Esophagus (tissue), 2 donors: ENCODE data around the gene MGAT4C. TPM values are rescaled to one million over a fixed set of nuclear protein-coding genes. Genes with fewer than 3 reads are reported as not detected.

ENCODE experiments used
- H3K27ac ChIP-seq, 2 donors: one replicate each; pipeline ENCODE4 v1.5.1; 2013; ENCODE audit warnings: low read depth in 2 of 2, mild to moderate bottlenecking in 2 of 2, inconsistent platforms in 1 of 2, low read length in 1 of 2, moderate library complexity in 1 of 2
- H3K27me3 ChIP-seq, 2 donors: one replicate each; pipeline ENCODE4 v1.6.1; 2013; ENCODE audit warnings: low read length in 2 of 2, control low read depth in 1 of 2, mild to moderate bottlenecking in 1 of 2; ENCODE audit not compliant: insufficient read depth in 2 of 2, control insufficient read depth in 1 of 2
- H3K36me3 ChIP-seq, 2 donors: one replicate each; pipeline ENCODE4 v1.6.1; 2013; ENCODE audit warnings: low read length in 1 of 2; ENCODE audit not compliant: control insufficient read depth in 2 of 2, insufficient read depth in 2 of 2
- H3K4me1 ChIP-seq, 2 donors: one replicate each; pipeline ENCODE4 v1.6.1; 2013; ENCODE audit warnings: low read length in 1 of 2; ENCODE audit not compliant: control insufficient read depth in 2 of 2, insufficient read depth in 2 of 2
- H3K4me3 ChIP-seq, 2 donors: one replicate each; pipeline ENCODE4 v1.5.1; 2013; ENCODE audit warnings: low read length in 2 of 2, mild to moderate bottlenecking in 2 of 2, low read depth in 1 of 2, moderate library complexity in 1 of 2
- H3K9me3 ChIP-seq, 2 donors: one replicate each; pipeline ENCODE4 v1.6.1; 2013; ENCODE audit warnings: mild to moderate bottlenecking in 2 of 2, low read depth in 1 of 2, low read length in 1 of 2, moderate library complexity in 1 of 2; ENCODE audit not compliant: control insufficient read depth in 2 of 2, insufficient read depth in 1 of 2
- WGBS, 2 donors: extraction: QIAGEN DNeasy Blood & Tissue Kit; methylation state at CpG; one replicate each; pipeline ENCODE4 v1.1.7; 2013; 5-methylcytosine and 5-hydroxymethylcytosine counted together
- polyA plus RNA-seq, 2 donors: library from polyadenylated mRNA; stranded (reverse); fragments of 200-250 nt; gene quantifications; one replicate each; pipeline ENCODE4 v1.2.3, GENCODE V29; 2013
- donor health status: healthy with polysubstance abuse.
- donor health status: Bipolar disorder and iron deficiency.

Gene MGAT4C
- polyA plus RNA-seq, 2 donors, result under 0.01 to 0.04 TPM

- Histone ChIP-seq H3K4me1 (no peaks in the 10 kb centered on the region), H3K27me3 (no peaks in the 10 kb centered on the region), H3K9me3 (no peaks in the 10 kb centered on the region), H3K36me3 (no peaks in the 10 kb centered on the region), H3K27ac (no peak overlapping the region), H3K4me3 (no peak overlapping the region)
- 72 to 90% methylated on average over 2 of the region's 2 CpGs for WGBS, 2 donors
Observed at GRCh38 chr12:86261578-86261977, 5.4 kb upstream of the MGAT4C start.

DNA sequence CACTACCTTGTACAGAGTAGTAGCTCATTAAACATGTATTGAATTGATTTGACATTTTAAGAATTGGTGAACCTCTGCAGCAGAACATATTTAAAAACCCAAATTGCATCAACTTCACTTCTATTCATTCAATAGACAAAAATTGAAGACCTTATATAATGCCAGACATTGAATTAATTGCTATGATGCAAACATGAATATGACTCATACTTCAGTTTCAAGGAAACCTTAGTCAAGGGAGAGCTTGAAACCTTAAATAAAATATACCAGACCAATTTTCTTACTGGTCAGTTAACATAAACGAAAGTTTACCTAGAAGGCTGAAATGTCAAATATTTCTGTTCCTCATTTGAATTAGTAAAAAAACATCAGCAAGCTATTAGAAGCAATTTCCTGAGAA is 5.0 kb upstream of the MGAT4C start:
- Histone ChIP-seq H3K9me3 (no peaks in the 10 kb centered on the region), H3K27me3 (no peaks in the 10 kb centered on the region), H3K27ac (no peak overlapping the region), H3K4me1 (no peaks in the 10 kb centered on the region), H3K4me3 (no peak overlapping the region), H3K36me3 (no peaks in the 10 kb centered on the region)
- 54 to 58% methylated on average over 1 of the region's 1 CpG for WGBS, 2 donors

- 67 to 68% methylated on average over 2 of the region's 2 CpGs for WGBS, 2 donors
- Histone ChIP-seq H3K36me3 (no peaks in the 10 kb centered on the region), H3K4me3 (no peak overlapping the region), H3K27ac (no peak overlapping the region), H3K9me3 (no peaks in the 10 kb centered on the region), H3K4me1 (no peaks in the 10 kb centered on the region), H3K27me3 (no peaks in the 10 kb centered on the region)
Observed at GRCh38 chr12:86260183-86260582, 4.0 kb upstream of the MGAT4C start.

DNA sequence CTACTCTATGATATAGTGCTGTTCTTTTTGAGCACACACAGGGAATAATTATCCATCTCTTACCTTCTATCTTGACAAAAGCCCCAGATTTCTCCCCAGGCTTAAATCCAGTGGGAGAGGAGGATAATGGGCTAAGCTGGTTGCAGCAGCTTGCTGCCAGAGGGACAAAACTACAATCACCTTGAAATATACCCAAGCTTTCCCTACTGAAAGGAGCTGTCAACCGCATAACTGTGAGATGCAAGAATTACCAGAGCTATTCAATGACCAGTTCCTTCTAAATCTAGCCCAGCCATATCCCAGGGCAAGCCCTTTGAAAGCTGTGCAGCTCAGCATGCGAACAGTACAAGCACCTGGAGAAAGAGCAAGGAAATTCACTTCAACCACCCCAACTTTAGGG is 943 bp upstream of the MGAT4C start:
- no peak overlapping the region for H3K4me3 ChIP-seq
- WGBS, 2 donors, result 72 to 74% methylated on average over 2 of the region's 2 CpGs
- no peaks in the 10 kb centered on the region for H3K36me3 ChIP-seq
- H3K4me1 ChIP-seq, result no peaks in the 10 kb centered on the region
- no peaks in the 10 kb centered on the region for H3K9me3 ChIP-seq
- no peaks in the 10 kb centered on the region for H3K27me3 ChIP-seq
- no peak overlapping the region for H3K27ac ChIP-seq

- 29 to 35% methylated on average over 4 of the region's 4 CpGs for WGBS, 2 donors
- no peaks in the 10 kb centered on the region for H3K4me1 ChIP-seq
- no peaks in the 10 kb centered on the region for H3K36me3 ChIP-seq
- no peaks in the 10 kb centered on the region for H3K9me3 ChIP-seq
- no peaks in the 10 kb centered on the region for H3K27me3 ChIP-seq
- H3K27ac ChIP-seq, result no peak overlapping the region
- H3K4me3 ChIP-seq, result no peak overlapping the region
Observed at GRCh38 chr12:86254399-86255107, 1.6 kb downstream of the MGAT4C start.

- H3K27ac ChIP-seq, result no peak overlapping the region
- no peaks in the 10 kb centered on the region for H3K27me3 ChIP-seq
- H3K9me3 ChIP-seq, result no peaks in the 10 kb centered on the region
- H3K36me3 ChIP-seq, result no peaks in the 10 kb centered on the region
- H3K4me1 ChIP-seq, result no peaks in the 10 kb centered on the region
- no peak overlapping the region for H3K4me3 ChIP-seq
Observed at GRCh38 chr12:86249851-86250250, 6.3 kb downstream of the MGAT4C start.

DNA sequence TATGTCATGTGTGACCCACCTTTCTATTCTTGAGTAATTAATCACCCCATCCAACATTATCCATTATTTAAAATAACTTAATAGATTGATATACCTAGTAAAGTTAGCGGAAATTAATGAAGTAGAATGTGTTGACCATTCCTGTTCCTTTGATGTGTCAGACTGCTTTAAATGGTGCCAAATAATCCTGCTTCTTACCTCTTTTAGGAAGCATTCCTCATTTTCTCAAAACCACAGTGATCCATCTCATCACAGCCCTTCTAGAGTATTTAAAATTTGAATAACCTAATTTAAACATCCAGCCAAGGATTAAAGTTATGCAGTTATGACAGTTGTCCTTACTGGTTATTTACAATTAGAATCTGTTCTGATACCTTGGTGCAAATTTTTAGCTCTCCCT is 6.9 kb downstream of the MGAT4C start:
- WGBS, 2 donors, result 89 to 93% methylated on average over 1 of the region's 1 CpG
- Histone ChIP-seq H3K27ac (no peak overlapping the region), H3K4me3 (no peak overlapping the region), H3K27me3 (no peaks in the 10 kb centered on the region), H3K4me1 (no peaks in the 10 kb centered on the region), H3K9me3 (no peaks in the 10 kb centered on the region), H3K36me3 (no peaks in the 10 kb centered on the region)

GRCh38 chr12:86247871-86248270 is 8.3 kb downstream of the MGAT4C start:
- Histone ChIP-seq H3K27me3 (no peaks in the 10 kb centered on the region), H3K27ac (no peak overlapping the region), H3K9me3 (no peaks in the 10 kb centered on the region), H3K36me3 (no peaks in the 10 kb centered on the region), H3K4me3 (no peak overlapping the region), H3K4me1 (no peaks in the 10 kb centered on the region)

DNA sequence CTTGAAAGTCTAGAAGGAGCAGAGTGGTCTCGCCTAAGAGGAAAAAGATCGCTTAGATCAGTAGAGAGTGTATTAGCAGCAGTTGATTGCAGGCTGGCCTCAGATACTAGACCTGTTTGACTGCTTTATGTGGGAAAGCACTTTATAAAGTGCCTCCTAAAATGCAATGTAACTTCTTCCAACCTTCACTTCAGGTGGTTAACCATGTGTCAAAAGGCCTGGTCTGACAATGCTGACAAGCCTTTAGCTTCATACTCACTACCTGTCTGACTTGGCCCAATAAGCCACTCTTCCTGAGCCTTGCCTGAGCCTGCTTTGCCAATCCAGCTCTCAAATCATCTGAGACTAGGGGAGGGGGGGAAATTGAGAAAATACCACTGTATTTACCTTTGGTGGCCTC is 14.6 kb downstream of the MGAT4C start:
- H3K4me1 ChIP-seq, result no peaks in the 10 kb centered on the region
- H3K4me3 ChIP-seq, result no peak overlapping the region
- WGBS, 2 donors, result 88 to 92% methylated on average over 2 of the region's 2 CpGs
- no peaks in the 10 kb centered on the region for H3K36me3 ChIP-seq
- H3K27ac ChIP-seq, result no peak overlapping the region
- no peaks in the 10 kb centered on the region for H3K27me3 ChIP-seq
- H3K9me3 ChIP-seq, result no peaks in the 10 kb centered on the region

- no peaks in the 10 kb centered on the region for H3K36me3 ChIP-seq
- no peaks in the 10 kb centered on the region for H3K27me3 ChIP-seq
- H3K4me1 ChIP-seq, result no peaks in the 10 kb centered on the region
- no peak overlapping the region for H3K27ac ChIP-seq
- H3K4me3 ChIP-seq, result no peak overlapping the region
- WGBS, 2 donors, result 86 to 87% methylated on average over 2 of the region's 2 CpGs
- no peaks in the 10 kb centered on the region for H3K9me3 ChIP-seq
Observed at GRCh38 chr12:86234316-86234855, 21.8 kb downstream of the MGAT4C start.
